ENCODE results near the gene TTPAL. TPM values are rescaled to one million over a fixed set of nuclear protein-coding genes. Genes with fewer than 3 reads are reported as not detected.

TTPAL gene
- total and polyA plus RNA-seq, 2 donors (not counting 3 experiments of a cell fraction or from before 2014, with no cell fraction given) = 4.0 to 8.0 TPM

GRCh38 chr20:44517454-44517853 lies 41.8 kb downstream of the TTPAL start:
- Histone ChIP-seq H3K4me3 (replicated peaks in 1 of 3; ENCODE audit: insufficient read depth in 1 of 3, low read depth in 1 of 3, low read length in 3 of 3) (no peak overlapping the region), H3K36me3 (ENCODE audit: control insufficient read depth in 2 of 2, extremely low read depth in 1 of 2, insufficient read depth in 2 of 2, low read length in 2 of 2) (peaks cover 0 to 2% of the 10 kb centered on the region in 2 experiments), H3K9me1 (replicated peaks; ENCODE audit: control insufficient read depth, extremely low read depth, insufficient read depth, low read length) (no peaks in the 10 kb centered on the region), H2AFZ (ENCODE audit: low read depth, low read length) (no peak overlapping the region), H3K4me1 (ENCODE audit: control insufficient read depth, extremely low read depth, insufficient read depth, low read length) (peaks cover 23% of the 10 kb centered on the region), H3K27me3 (ENCODE audit: control insufficient read depth in 2 of 2, insufficient read depth in 2 of 2, low read length in 2 of 2) (no peaks in the 10 kb centered on the region), H3K9me3 (replicated peaks; ENCODE audit: control insufficient read depth, insufficient read depth, low read length) (no peaks in the 10 kb centered on the region), H3K4me2 (ENCODE audit: insufficient read depth, low read length) (no peak overlapping the region), H3K27ac (ENCODE audit: insufficient read depth, low read depth, low read length) (no peak overlapping the region), H4K20me1 (replicated peaks; ENCODE audit: control insufficient read depth, extremely low read depth, insufficient read depth, low read length) (peaks cover 7% of the 10 kb centered on the region), H3K79me2 (ENCODE audit: control insufficient read depth, insufficient read depth, low read length) (peaks cover 73% of the 10 kb centered on the region), H3K9ac (replicated peaks; ENCODE audit: extremely low read depth, insufficient read depth, low read length) (no peak overlapping the region)
- dilution Hi-C loops (cut with MboI; ENCODE audit: extremely low pct_ligation_motif_present, low sequenced_read_pairs) = no loop called here
- POLR2A ChIA-PET = interaction anchor here (0.7 kb wide), 1 partner anchor 85 kb away, joined by 4 read pairs; no protein-coding TSS in a partner anchor
- no peak for FAIRE-seq
- intact Hi-C loops (cut with micrococcal nuclease) = no loop called here
- BruUV-seq (replicated peaks) = no TSS peak
- DNase-seq (ENCODE audit: low read depth, low spot score) = no peak
- TF ChIP-seq MYC (IDR thresholded peaks at IDR 0.05; ENCODE audit: low read depth, low read length) (no peak), FOS (IDR thresholded peaks at IDR 0.05; ENCODE audit: borderline replicate concordance, insufficient read depth, low read length) (no peak), JUN (IDR thresholded peaks at IDR 0.05; ENCODE audit: borderline replicate concordance, insufficient read depth, insufficient read length, low read depth) (no peak), EZH2 (IDR thresholded peaks at IDR 0.05; ENCODE audit: borderline replicate concordance, low read depth, low read length, severe bottlenecking) (no peak), MAX (IDR thresholded peaks at IDR 0.05; ENCODE audit: insufficient read depth, insufficient read length) (no peak), POLR2A (IDR thresholded peaks at IDR 0.05; ENCODE audit: low read depth, low read length) (no peak), CTCF (IDR thresholded peaks at IDR 0.05; ENCODE audit: extremely low read depth in 1 of 2, insufficient read depth in 1 of 2, low read depth in 1 of 2, low read length in 2 of 2) (no peak), GATA2 (IDR thresholded peaks at IDR 0.05; ENCODE audit: insufficient read depth, insufficient read length, low read depth, low read length) (no peak), POLR2AphosphoS5 (IDR thresholded peaks at IDR 0.05; ENCODE audit: insufficient read depth, low read depth, low read length) (no peak)
- CTCF ChIA-PET = interaction anchor here (1.1 kb wide), 1 partner anchor 93 kb away, joined by 3 read pairs; no protein-coding TSS in a partner anchor

Measured in endothelial cell of umbilical vein (primary cell).